Central memory CD4-positive, alpha-beta T cell (primary cell): ENCODE measurements around the gene OSR1.

Experiments used
- DNase-seq: peaks from one replicate; pipeline ENCODE4 v3.0.0; 2022

The OSR1 gene

DNA sequence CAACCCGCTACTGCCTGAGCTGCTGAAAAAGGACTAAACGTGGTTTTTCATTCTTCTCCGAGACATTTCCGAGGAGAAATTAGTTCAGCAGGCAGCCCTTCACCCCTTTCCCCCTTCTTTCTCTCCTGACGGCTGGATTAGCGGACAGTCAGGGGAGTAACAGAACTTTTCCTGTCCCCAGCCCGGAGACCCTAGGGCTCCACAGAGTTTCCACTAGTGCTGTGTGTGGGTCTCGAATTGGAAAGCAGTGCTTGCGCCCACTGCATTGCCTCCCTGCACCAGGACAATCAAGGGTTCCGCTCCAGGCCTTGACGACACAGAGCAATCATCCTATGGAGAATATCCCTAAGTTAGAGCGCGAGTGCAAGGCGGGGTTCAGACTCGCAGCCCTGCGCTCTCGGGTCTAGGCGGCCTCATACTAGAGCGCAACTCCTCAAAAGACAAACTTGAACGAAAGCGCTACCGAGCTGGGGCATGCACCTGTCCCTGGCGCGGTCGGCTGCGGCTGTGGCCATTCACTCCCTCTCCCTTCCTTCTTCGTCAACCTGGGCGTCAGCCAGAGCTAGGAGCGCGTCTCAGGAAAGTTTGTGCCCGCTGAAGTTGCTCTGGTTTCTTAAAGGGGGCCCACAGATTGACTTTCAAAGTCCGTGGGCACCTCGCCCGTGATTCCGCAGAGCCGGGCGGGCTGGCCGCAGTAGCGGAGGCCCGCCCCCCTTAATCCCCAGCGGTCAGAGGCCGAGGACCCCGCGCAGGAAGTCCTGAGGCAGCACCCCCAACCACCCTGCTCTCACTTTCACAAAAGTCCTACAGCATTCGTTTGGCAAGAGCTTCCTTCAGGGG lies 801 bp downstream of the OSR1 start:
- no peak for DNase-seq

GRCh38 chr2:19356545-19357401 lies 1.6 kb downstream of the OSR1 start:
- DNase-seq: no peak

DNA sequence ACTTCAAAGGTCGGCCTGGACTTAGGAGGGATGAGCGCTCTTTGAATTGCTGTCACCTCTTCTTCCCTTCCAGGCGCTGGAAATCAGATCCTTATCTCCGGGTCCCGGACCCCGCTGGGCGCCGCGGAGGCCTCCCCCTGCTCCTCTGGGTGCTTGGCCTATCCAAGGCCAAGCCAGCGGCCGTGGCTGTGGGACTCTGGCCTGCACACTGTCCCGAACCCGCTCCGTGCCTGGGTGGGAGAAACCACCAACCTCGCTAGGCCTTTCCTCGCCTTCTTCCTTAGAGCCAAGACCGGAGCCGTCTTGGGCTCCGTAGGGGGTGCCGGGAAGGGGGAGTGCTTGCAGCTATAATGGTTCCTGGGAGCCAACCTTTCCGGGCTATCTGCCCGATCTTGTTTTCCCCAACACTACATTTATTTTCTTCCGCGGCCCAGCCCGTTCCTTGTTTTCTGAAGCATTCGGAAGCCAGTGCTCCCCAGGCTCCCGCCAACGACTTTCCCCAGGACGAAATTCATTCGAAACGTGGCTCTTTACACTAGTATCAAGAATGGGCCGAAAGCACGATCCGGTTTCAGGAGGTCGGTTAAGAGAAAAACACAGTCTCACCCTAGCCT lies 2.4 kb downstream of the OSR1 start:
- no peak for DNase-seq

DNA sequence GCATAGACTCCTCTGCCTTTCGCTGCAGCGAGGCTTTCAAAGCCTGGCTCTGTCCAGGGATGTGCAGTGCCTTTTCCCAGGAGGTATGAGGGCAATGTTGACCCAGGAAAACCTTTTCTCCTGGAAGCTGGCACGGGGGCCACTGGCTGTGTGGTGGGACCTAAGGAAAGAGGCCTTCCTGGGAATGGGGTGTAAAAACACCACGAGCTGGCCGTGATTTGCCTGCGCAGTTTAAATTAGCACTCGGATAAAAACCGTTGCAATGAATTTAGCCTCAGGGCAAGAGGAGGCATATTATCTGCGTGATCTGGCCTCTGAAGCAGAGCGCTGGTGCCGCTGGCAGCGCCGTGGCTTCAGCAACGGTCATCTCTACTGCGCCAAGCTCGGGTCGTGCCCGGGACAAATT lies 3.0 kb downstream of the OSR1 start:
- DNase-seq: no peak

DNA sequence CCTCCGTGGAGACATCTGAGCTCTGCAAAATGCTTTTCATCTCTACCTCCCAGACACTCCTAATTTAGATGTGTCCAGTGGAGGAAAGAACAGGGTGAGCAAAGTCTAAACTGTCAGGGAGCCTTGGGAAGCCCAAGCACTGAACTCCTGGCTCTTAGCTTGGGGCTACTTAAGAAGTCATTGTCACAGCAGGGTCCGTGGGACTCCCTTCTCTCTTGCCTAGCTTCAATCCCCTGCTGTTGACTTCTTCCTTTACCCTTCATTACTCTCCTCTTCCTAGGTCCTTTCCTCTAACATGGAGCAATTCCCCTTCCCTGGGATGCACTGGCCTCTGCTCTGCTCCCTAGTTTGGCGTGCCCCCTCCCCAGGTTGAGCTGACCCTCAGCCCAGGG lies 3.4 kb downstream of the OSR1 start:
- no peak for DNase-seq

GRCh38 chr2:19353721-19354050 lies 4.7 kb downstream of the OSR1 start:
- no peak for DNase-seq

DNA sequence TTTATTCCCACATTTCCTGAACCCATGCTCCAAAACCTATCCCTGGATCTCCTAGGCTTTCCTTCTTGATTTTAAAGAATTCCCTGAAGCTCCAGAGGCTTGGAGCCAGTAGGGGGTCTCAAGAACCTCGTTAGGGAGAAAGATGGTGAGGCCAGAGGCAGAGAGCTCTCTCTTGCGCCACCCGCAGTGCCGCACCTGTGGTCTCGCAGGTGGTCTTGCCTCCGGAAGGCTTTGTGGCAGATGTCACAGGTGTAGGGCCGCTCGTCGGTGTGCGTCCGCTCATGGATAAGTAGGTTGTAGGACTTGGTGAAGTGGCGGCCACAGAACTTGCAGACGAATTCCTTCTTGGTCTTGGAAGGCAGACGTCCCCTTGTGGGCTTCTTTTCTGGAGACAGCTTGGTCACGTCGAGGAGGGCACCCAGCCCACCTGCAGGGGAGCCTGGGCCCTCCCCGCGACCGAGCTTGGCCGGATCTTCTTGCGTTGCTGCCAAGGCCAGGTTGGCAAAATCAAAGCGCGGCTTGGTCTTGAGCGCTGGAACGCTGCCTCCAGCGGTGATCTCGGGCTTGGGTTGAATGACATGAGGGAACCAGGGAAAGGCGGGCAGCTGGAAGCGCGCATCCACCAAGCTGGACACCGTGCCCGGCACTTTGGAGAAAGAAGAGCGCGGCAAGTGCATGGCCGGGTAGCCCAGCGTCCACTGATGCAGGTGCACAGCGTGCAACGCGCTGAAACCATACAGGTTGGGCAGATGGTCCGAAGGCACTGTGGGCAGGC lies 5.3 kb downstream of the OSR1 start:
- DNase-seq: no peak

DNA sequence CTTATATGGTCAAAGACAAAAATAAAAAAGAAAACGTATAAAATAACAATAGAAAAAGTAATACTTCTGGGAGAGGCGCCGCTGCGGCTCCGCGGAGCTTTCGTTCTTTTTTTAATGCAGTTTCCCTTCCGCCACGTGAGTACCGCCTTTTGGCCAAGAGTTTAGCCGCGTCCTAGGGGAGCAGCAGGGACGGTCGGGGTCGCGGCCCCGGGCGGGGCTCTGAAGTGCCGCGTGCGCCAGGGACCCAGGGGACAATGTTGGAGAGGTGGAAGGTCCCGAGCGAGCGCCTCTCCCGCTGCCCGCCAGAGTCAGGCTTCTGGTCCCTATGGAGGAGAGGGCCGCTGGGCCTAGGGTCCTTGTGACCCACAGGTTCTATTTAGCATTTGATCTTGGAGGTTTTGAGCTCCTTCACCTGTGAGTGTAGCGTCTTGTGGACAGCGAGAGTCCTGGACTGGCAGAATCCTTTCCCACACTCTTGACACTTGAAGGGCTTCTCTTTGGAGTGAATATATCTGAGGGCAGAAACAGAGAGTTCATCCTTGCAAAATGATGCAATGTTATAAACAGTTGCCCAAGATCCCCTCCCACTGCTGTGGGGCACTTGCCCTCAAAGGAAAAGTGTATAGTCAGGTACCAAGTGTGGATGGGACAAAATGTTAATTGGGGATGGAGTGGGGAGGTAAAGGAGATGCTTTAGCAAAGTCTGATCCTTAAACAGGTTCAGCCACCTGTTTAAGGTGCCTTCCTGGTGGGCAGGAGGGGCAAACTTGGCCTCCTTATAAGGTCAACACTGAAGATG lies 6.3 kb downstream of the OSR1 start:
- DNase-seq: no peak

GRCh38 chr2:19351499-19351898 lies 6.9 kb downstream of the OSR1 start:
- no peak for DNase-seq

GRCh38 chr2:19350678-19351401 lies 7.6 kb downstream of the OSR1 start:
- DNase-seq: no peak

DNA sequence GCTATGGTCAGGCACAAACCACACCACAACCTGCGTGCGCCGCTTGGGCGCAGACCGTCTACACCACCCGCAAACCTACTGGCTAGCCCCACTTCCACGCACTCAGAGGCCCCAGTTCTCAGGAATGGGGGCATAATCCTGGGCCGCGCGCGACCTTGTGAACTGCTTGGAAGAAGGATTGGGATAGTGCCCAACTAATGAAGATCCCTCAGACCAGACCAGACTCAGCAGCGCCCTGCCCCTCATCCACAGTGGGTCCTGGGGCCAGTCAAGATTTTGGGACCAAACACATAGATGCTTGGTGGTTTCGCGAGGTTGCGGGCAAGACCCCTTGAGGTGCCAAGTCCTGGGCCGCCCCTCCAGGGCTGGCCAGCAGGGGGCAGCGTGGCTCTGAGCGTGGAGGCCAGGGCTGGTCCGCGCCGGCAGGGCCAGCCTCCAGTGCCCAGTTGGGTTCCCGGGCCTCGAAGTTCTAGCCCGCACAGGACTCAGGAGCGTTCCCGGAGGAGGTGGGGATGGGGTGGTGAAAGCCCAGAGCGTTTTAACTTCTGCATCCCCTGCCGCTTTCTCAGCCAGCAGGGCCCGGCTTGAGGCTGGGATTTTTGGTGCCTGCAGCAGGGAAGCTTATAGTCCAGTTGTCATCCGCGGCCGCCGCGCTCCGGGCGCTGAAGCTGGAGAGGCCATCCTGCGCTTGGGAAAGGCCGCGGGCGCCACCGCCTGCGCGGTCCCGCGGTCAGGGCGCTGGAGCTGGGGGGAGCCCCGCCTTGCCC lies 8.3 kb downstream of the OSR1 start:
- DNase-seq: no peak

GRCh38 chr2:19348692-19349091 lies 9.7 kb downstream of the OSR1 start:
- DNase-seq: no peak

DNA sequence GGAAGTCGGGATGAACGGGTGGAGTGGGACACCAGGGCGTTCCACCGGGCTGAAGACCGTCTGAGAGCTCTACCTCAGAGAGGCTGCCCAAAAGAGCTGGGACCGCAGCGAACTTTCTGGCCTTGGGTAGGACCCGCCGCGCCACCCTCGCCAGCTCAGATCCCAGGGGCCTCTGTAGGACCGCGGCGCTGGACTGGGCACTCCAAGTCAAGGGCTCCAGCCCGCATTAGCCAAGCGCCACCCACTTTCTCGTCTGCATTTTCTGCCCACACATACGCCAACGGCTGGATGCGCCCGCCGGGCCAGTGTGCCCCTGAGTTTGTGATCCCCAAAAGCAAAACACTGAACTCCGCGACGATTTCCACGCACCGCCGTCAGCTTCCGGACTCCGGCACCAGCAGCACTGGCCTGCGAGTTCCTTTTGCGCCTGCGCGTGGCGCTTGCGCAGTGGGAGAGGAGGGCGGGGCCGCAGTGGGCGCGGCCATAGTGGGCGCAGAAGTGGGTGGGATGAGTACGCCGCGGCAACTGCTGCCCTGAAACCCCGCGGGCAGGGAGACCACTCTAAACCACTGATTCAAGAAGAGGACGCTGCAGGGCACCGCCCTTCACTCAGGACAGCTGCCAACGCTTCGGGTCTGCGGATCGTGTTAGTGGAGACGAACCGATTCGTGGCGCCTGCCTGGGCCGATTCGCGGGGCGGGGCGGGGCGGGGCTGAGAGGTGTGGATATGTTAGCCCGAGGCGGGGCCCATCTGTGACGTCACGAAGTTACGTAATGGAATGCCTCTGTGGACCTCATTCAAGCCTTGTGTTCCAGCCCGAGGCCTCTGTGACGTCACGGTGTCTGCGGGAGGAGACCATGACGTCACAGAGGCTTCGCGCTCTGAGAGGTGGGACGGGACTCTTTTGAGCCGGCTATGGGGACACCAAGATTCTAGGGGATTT lies 10.5 kb downstream of the OSR1 start:
- peak; percentile 98 for DNase-seq

DNA sequence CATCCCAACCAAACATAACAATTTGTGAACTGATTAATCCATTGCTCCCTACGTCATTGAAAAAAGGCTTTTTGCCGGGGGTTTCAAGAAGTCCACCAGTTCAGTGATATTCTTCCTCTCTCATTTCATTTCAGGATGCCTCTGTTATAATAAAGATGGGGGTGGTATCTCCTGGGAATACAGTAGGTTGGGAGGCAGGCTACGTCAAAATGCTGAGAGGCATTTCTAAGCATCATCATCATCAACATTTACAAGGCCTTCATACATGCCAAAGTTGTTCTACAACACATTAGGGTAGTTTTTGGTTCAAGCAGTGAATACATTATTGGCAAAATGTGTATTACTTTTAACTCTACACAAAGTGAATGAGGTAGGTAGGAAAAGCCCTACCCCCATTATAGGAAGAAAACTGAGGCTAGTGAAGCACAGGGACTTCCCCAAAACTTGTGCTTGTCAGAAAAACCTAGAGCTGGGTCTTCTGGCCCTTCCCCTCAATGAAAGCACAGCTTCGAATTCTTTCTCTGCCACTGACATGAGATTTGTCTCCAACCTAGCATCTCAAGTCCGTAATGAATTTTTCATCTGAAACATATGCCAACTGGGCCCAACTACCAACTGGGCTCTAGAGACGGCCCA lies 11.3 kb downstream of the OSR1 start:
- no peak for DNase-seq

GRCh38 chr2:19337742-19338141 lies 20.7 kb downstream of the OSR1 start:
- DNase-seq: no peak

- DNase-seq: no peak
Observed at GRCh38 chr2:19337202-19337601, 21.2 kb downstream of the OSR1 start.

- DNase-seq: no peak
Observed at GRCh38 chr2:19336781-19337180, 21.6 kb downstream of the OSR1 start.

DNA sequence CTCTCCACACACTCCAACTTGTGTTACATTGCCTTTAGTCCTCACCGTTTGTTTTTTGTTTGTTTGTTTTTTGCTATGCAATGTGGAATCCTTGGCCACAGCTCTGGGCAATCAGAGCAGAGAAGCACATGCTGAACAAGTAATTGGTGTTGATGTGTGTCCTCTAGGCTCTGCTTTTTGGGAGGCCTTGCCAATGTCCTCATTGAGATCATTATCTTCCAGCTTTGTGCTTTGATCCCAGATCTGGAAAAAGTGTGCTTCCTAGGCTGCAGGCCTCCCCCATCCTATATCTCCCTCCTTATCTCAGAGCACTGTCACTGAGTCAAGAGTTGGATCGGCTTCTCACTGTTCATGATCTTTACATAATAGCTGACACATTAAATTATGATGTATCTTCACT lies 25.9 kb downstream of the OSR1 start:
- no peak for DNase-seq

DNA sequence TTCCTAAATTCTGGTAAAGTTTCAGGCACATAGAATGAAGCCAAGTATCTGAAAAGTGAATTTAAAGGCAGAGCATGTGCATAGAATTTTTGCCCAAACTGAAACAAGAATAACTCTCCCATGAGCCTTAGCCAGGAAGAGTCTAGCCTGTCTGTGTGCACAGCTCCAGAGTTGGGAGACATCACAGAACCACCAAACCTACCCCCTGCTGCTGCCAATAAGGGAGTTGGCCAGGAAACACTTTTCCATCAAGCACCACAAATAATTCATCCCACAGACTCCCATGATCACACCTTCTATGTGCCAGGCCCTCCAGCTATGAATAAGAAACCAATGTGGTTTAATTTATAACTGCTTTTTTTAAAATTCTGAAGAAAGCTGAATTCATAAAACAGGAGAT lies 27.0 kb downstream of the OSR1 start:
- no peak for DNase-seq
